ENCODE data around the gene HNRNPH3.
A peak's percentile ranks its signal among the peaks of the same experiment; 100 is the strongest.
"Not testable (repeated sequence)": the region's sequence is repeated elsewhere in the genome, so short reads cannot be mapped to it uniquely, and the experiment has no call there.

Gene HNRNPH3

GRCh38 chr10:68305854-68306253 is 26.0 kb upstream of the HNRNPH3 start:
- H3K27ac ChIP-seq (ENCODE audit: low read length) = peak overlapping the region; percentile 75
- H3K4me3 ChIP-seq (ENCODE audit: low read depth in 1 of 2, low read length in 2 of 2) = peak overlapping the region in 1 of 2 donors; percentile 56

GRCh38 chr10:68310531-68310930 is 21.3 kb upstream of the HNRNPH3 start:
- Histone ChIP-seq H3K4me3 (ENCODE audit: low read depth in 1 of 2, low read length in 2 of 2) (no peak overlapping the region), H3K4me1 (ENCODE audit: control insufficient read depth in 1 of 2, insufficient read depth in 2 of 2, low read length in 2 of 2) (peaks cover 0 to 4% of the 10 kb centered on the region in 2 donors), H3K27me3 (ENCODE audit: low read depth, low read length) (no peaks in the 10 kb centered on the region), H3K27ac (ENCODE audit: low read length) (no peak overlapping the region), H3K36me3 (ENCODE audit: control insufficient read depth in 1 of 2, insufficient read depth in 2 of 2, low read length in 2 of 2) (no peaks in the 10 kb centered on the region), H3K9me3 (ENCODE audit: control insufficient read depth in 1 of 2, low read length in 2 of 2) (no peaks in the 10 kb centered on the region)

More at GRCh38 chr10:68305854-68306253, 26.0 kb upstream of the HNRNPH3 start:
- no peaks in the 10 kb centered on the region for H3K9me3 ChIP-seq (ENCODE audit: control insufficient read depth in 1 of 2, low read length in 2 of 2)
- no peaks in the 10 kb centered on the region for H3K27me3 ChIP-seq (ENCODE audit: low read depth, low read length)
- peaks cover 0 to 4% of the 10 kb centered on the region in 2 donors for H3K4me1 ChIP-seq (ENCODE audit: control insufficient read depth in 1 of 2, insufficient read depth in 2 of 2, low read length in 2 of 2)
- H3K36me3 ChIP-seq (ENCODE audit: control insufficient read depth in 1 of 2, insufficient read depth in 2 of 2, low read length in 2 of 2) = no peaks in the 10 kb centered on the region

- peaks cover 8 to 10% of the 10 kb centered on the region in 2 donors for H3K9me3 ChIP-seq (ENCODE audit: control insufficient read depth in 1 of 2, low read length in 2 of 2)
- H3K4me1 ChIP-seq (ENCODE audit: control insufficient read depth in 1 of 2, insufficient read depth in 2 of 2, low read length in 2 of 2); H3K4me3 ChIP-seq (ENCODE audit: low read depth in 1 of 2, low read length in 2 of 2); H3K27ac ChIP-seq (ENCODE audit: low read length); H3K27me3 ChIP-seq (ENCODE audit: low read depth, low read length); H3K36me3 ChIP-seq (ENCODE audit: control insufficient read depth in 1 of 2, insufficient read depth in 2 of 2, low read length in 2 of 2): not testable (repeated sequence)
Measured at GRCh38 chr10:68314930-68315329, 16.9 kb upstream of the HNRNPH3 start.

- peaks cover 8 to 10% of the 10 kb centered on the region in 2 donors for H3K9me3 ChIP-seq (ENCODE audit: control insufficient read depth in 1 of 2, low read length in 2 of 2)
- H3K4me1 ChIP-seq (ENCODE audit: control insufficient read depth in 1 of 2, insufficient read depth in 2 of 2, low read length in 2 of 2) = no peaks in the 10 kb centered on the region
- no peak overlapping the region for H3K4me3 ChIP-seq (ENCODE audit: low read depth in 1 of 2, low read length in 2 of 2)
- no peaks in the 10 kb centered on the region for H3K27me3 ChIP-seq (ENCODE audit: low read depth, low read length)
- no peaks in the 10 kb centered on the region for H3K36me3 ChIP-seq (ENCODE audit: control insufficient read depth in 1 of 2, insufficient read depth in 2 of 2, low read length in 2 of 2)
- H3K27ac ChIP-seq (ENCODE audit: low read length) = no peak overlapping the region
Measured at GRCh38 chr10:68315582-68315981, 16.3 kb upstream of the HNRNPH3 start.

- H3K27me3 ChIP-seq (ENCODE audit: low read depth, low read length) = no peaks in the 10 kb centered on the region
- H3K27ac ChIP-seq (ENCODE audit: low read length) = no peak overlapping the region
- H3K4me1 ChIP-seq (ENCODE audit: control insufficient read depth in 1 of 2, insufficient read depth in 2 of 2, low read length in 2 of 2) = no peaks in the 10 kb centered on the region
- H3K4me3 ChIP-seq (ENCODE audit: low read depth in 1 of 2, low read length in 2 of 2) = no peak overlapping the region
- H3K36me3 ChIP-seq (ENCODE audit: control insufficient read depth in 1 of 2, insufficient read depth in 2 of 2, low read length in 2 of 2) = no peaks in the 10 kb centered on the region
- peaks cover 8 to 10% of the 10 kb centered on the region in 2 donors for H3K9me3 ChIP-seq (ENCODE audit: control insufficient read depth in 1 of 2, low read length in 2 of 2)
Measured at GRCh38 chr10:68318331-68319059, 13.4 kb upstream of the HNRNPH3 start.

GRCh38 chr10:68324396-68324795 is 7.5 kb upstream of the HNRNPH3 start:
- H3K4me3 ChIP-seq (ENCODE audit: low read depth in 1 of 2, low read length in 2 of 2); H3K27me3 ChIP-seq (ENCODE audit: low read depth, low read length); H3K36me3 ChIP-seq (ENCODE audit: control insufficient read depth in 1 of 2, insufficient read depth in 2 of 2, low read length in 2 of 2); H3K27ac ChIP-seq (ENCODE audit: low read length); H3K9me3 ChIP-seq (ENCODE audit: control insufficient read depth in 1 of 2, low read length in 2 of 2): not testable (repeated sequence)
- peaks cover 7 to 10% of the 10 kb centered on the region in 2 donors for H3K4me1 ChIP-seq (ENCODE audit: control insufficient read depth in 1 of 2, insufficient read depth in 2 of 2, low read length in 2 of 2)

- Histone ChIP-seq H3K27me3 (ENCODE audit: low read depth, low read length) (no peaks in the 10 kb centered on the region), H3K4me1 (ENCODE audit: control insufficient read depth in 1 of 2, insufficient read depth in 2 of 2, low read length in 2 of 2) (peaks cover 13 to 15% of the 10 kb centered on the region in 2 donors), H3K27ac (ENCODE audit: low read length) (peak overlapping the region; percentile 71), H3K36me3 (ENCODE audit: control insufficient read depth in 1 of 2, insufficient read depth in 2 of 2, low read length in 2 of 2) (peaks cover 0 to 21% of the 10 kb centered on the region in 2 donors), H3K4me3 (ENCODE audit: low read depth in 1 of 2, low read length in 2 of 2) (peak overlapping the region in 1 of 2 donors; percentile 24), H3K9me3 (ENCODE audit: control insufficient read depth in 1 of 2, low read length in 2 of 2) (no peaks in the 10 kb centered on the region)
Measured at GRCh38 chr10:68327889-68328786, 3.7 kb upstream of the HNRNPH3 start.

- no peaks in the 10 kb centered on the region for H3K27me3 ChIP-seq (ENCODE audit: low read depth, low read length)
- no peaks in the 10 kb centered on the region for H3K9me3 ChIP-seq (ENCODE audit: control insufficient read depth in 1 of 2, low read length in 2 of 2)
- H3K27ac ChIP-seq (ENCODE audit: low read length) = peak overlapping the region; percentile 18
- peaks cover 13 to 20% of the 10 kb centered on the region in 2 donors for H3K4me1 ChIP-seq (ENCODE audit: control insufficient read depth in 1 of 2, insufficient read depth in 2 of 2, low read length in 2 of 2)
- H3K36me3 ChIP-seq (ENCODE audit: control insufficient read depth in 1 of 2, insufficient read depth in 2 of 2, low read length in 2 of 2) = peaks cover 0 to 28% of the 10 kb centered on the region in 2 donors
- no peak overlapping the region for H3K4me3 ChIP-seq (ENCODE audit: low read depth in 1 of 2, low read length in 2 of 2)
Measured at GRCh38 chr10:68329506-68329861, 2.4 kb upstream of the HNRNPH3 start.

- Histone ChIP-seq H3K9me3 (ENCODE audit: control insufficient read depth in 1 of 2, low read length in 2 of 2) (no peaks in the 10 kb centered on the region), H3K27me3 (ENCODE audit: low read depth, low read length) (no peaks in the 10 kb centered on the region), H3K36me3 (ENCODE audit: control insufficient read depth in 1 of 2, insufficient read depth in 2 of 2, low read length in 2 of 2) (peaks cover 0 to 28% of the 10 kb centered on the region in 2 donors), H3K4me3 (ENCODE audit: low read depth in 1 of 2, low read length in 2 of 2) (peak overlapping the region; percentile 89), H3K4me1 (ENCODE audit: control insufficient read depth in 1 of 2, insufficient read depth in 2 of 2, low read length in 2 of 2) (peaks cover 18 to 33% of the 10 kb centered on the region in 2 donors), H3K27ac (ENCODE audit: low read length) (peak overlapping the region; percentile 98)
Measured at GRCh38 chr10:68330852-68331454, 911 bp upstream of the HNRNPH3 start.

GRCh38 chr10:68332259-68333057 is 594 bp downstream of the HNRNPH3 start, which contains the start of gene PBLD:
PBLD (minus strand) TSS chr10:68332928; CDS start chr10:68306844, 26,084 bp downstream.
- Histone ChIP-seq H3K4me1 (ENCODE audit: control insufficient read depth in 1 of 2, insufficient read depth in 2 of 2, low read length in 2 of 2) (peaks cover 26 to 46% of the 10 kb centered on the region in 2 donors), H3K36me3 (ENCODE audit: control insufficient read depth in 1 of 2, insufficient read depth in 2 of 2, low read length in 2 of 2) (peaks cover 0 to 28% of the 10 kb centered on the region in 2 donors), H3K4me3 (ENCODE audit: low read depth in 1 of 2, low read length in 2 of 2) (peak within 1 kb of the TSS; percentile 89), H3K27me3 (ENCODE audit: low read depth, low read length) (no peaks in the 10 kb centered on the region), H3K27ac (ENCODE audit: low read length) (peak within 1 kb of the TSS; percentile 98), H3K9me3 (ENCODE audit: control insufficient read depth in 1 of 2, low read length in 2 of 2) (no peaks in the 10 kb centered on the region)

Data from muscle layer of duodenum (tissue), 2 donors.